ENCODE results near the gene BNC2. TPM values are rescaled to one million over a fixed set of nuclear protein-coding genes. Genes with fewer than 3 reads are reported as not detected.

BNC2 gene
- total RNA-seq, 2 experiments from 2014 or later, result not detected

DNA sequence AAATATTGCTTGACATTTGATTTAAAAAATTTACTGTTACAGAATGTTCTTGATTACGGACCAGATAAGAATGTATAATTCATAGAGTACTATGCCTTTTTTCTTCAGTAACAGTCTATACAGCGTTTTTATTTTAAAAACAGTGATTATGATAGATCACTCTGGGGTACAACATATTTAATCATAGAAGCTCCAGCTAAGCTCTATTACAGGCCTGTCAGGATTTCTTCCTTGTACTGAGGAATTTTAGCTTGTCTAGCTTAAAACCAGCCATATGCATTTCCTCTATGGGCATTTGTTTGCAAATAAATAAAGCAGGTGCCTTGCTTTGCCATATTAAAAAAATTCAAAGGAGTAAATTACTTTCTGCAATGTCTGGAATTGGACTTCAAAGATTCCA, 423.8 kb downstream of the BNC2 start:
- Histone ChIP-seq H4K20me1 (ENCODE audit: insufficient read depth, low read length) (no peaks in the 10 kb centered on the region), H3K9me2 (ENCODE audit: insufficient read depth, low read length) (no peaks in the 10 kb centered on the region), H3K27ac (ENCODE audit: low read depth, low read length, poor library complexity, severe bottlenecking) (no peak overlapping the region), H3K4me2 (ENCODE audit: low read length) (no peak overlapping the region), H3K9me3 (ENCODE audit: low read length) (no peaks in the 10 kb centered on the region), H3K79me2 (ENCODE audit: insufficient read depth, low read depth, low read length) (no peaks in the 10 kb centered on the region), H3K4me3 (ENCODE audit: low read depth, low read length, poor library complexity, severe bottlenecking) (no peak overlapping the region), H3K4me1 (ENCODE audit: insufficient read depth, low read length, poor library complexity, severe bottlenecking) (no peaks in the 10 kb centered on the region), H2AFZ (ENCODE audit: low read length) (no peak overlapping the region), H3K36me3 (ENCODE audit: insufficient read depth, low read length) (no peaks in the 10 kb centered on the region)
- ChIA-PET CTCF (ENCODE audit: unreplicated experiment) (no interaction called here), POLR2A (no interaction called here)
- BruUV-seq (replicated peaks), result no TSS peak
- TF ChIP-seq EZH2phosphoT487 (IDR thresholded peaks at IDR 0.05; ENCODE audit: borderline replicate concordance, low read depth, low read length), result no peak
- no peak for DNase-seq (ENCODE audit: low spot score)
- intact Hi-C loops (cut with micrococcal nuclease; ENCODE audit: unreplicated experiment), result no loop called here

DNA sequence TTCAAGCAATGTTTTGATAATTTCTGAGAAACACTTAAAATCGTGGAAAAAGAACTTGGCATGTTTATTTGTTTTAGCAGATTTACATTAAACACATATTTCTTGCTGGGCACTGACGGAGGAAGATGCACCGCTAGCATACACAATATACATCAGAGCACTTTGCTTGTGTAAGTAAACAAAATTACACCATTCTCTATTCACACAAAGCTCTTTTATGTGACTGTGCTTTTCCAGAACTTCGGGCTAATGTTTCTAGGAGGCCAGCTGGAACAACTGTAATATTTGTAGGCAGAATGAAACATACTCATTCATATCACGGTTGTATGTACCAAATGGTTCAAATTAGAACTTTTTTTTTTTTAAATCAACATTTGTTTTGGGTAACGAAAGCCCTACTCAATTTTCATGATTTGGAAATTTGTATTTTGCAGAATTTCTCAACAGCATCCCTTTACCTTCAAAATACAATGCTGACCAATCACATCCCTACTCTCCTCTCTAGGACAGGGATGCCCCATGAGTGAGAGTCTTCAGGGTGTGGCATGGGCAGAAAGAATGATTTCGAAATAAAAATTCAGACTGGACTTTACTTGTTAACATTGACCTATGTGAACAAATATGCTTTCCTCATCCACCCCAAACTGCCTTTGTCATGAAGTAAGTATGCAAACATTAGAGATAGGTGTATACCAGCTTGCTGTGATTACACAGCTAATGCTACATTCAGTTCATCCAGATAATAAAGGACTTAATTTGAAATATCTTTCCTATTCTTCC, 425.1 kb downstream of the BNC2 start:
- no peak overlapping the region for H3K4me2 ChIP-seq (ENCODE audit: low read length)
- TF ChIP-seq, protein P1, sequence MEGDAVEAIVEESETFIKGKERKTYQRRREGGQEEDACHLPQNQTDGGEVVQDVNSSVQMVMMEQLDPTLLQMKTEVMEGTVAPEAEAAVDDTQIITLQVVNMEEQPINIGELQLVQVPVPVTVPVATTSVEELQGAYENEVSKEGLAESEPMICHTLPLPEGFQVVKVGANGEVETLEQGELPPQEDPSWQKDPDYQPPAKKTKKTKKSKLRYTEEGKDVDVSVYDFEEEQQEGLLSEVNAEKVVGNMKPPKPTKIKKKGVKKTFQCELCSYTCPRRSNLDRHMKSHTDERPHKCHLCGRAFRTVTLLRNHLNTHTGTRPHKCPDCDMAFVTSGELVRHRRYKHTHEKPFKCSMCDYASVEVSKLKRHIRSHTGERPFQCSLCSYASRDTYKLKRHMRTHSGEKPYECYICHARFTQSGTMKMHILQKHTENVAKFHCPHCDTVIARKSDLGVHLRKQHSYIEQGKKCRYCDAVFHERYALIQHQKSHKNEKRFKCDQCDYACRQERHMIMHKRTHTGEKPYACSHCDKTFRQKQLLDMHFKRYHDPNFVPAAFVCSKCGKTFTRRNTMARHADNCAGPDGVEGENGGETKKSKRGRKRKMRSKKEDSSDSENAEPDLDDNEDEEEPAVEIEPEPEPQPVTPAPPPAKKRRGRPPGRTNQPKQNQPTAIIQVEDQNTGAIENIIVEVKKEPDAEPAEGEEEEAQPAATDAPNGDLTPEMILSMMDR (conservative IDR thresholded peaks at IDR 0.05; ENCODE audit: low read length), result no peak
- no peak for TF ChIP-seq EZH2phosphoT487 (IDR thresholded peaks at IDR 0.05; ENCODE audit: borderline replicate concordance, low read depth, low read length)
- H3K4me1 ChIP-seq (ENCODE audit: insufficient read depth, low read length, poor library complexity, severe bottlenecking), result no peaks in the 10 kb centered on the region
- no peaks in the 10 kb centered on the region for H3K9me3 ChIP-seq (ENCODE audit: low read length)
- no peak for DNase-seq (ENCODE audit: low spot score)
- H2AFZ ChIP-seq (ENCODE audit: low read length), result no peak overlapping the region
- no peak overlapping the region for H3K4me3 ChIP-seq (ENCODE audit: low read depth, low read length, poor library complexity, severe bottlenecking)
- CTCF ChIA-PET (ENCODE audit: unreplicated experiment), result no interaction called here
- intact Hi-C loops (cut with micrococcal nuclease; ENCODE audit: unreplicated experiment), result no loop called here
- H3K36me3 ChIP-seq (ENCODE audit: insufficient read depth, low read length), result no peaks in the 10 kb centered on the region
- H3K9me2 ChIP-seq (ENCODE audit: insufficient read depth, low read length), result no peaks in the 10 kb centered on the region
- POLR2A ChIA-PET, result no interaction called here
- no peaks in the 10 kb centered on the region for H4K20me1 ChIP-seq (ENCODE audit: insufficient read depth, low read length)
- H3K79me2 ChIP-seq (ENCODE audit: insufficient read depth, low read depth, low read length), result no peaks in the 10 kb centered on the region
- no TSS peak for BruUV-seq (replicated peaks)
- no peak overlapping the region for H3K27ac ChIP-seq (ENCODE audit: low read depth, low read length, poor library complexity, severe bottlenecking)

DNA sequence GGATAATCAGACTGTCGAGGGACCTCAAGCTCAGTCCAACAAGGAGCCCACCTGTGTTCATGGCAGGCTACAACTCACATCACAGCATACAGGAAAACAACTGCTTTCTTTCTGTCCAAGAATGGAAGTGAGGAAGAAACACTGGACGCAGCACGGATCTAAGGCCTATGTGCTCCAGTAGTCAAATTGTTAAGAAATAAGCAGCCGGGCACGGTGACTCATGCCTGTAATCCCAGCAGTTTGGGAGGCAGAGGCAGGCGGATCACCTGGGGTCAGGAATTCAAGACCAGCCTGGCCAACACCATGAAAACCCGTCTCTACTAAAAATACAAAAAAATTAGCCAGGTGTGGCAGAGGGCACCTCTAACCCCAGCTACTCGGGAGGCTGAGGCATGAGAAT, 427.8 kb downstream of the BNC2 start:
- intact Hi-C loops (cut with micrococcal nuclease; ENCODE audit: unreplicated experiment), result no loop called here
- POLR2A ChIA-PET, result interaction anchor here (0.7 kb wide), 1 partner anchor 1153 kb away, joined by 3 read pairs; no protein-coding TSS in a partner anchor
- Histone ChIP-seq H4K20me1 (ENCODE audit: insufficient read depth, low read length) (no peaks in the 10 kb centered on the region), H3K27ac (ENCODE audit: low read depth, low read length, poor library complexity, severe bottlenecking) (no peak overlapping the region), H3K4me1 (ENCODE audit: insufficient read depth, low read length, poor library complexity, severe bottlenecking) (no peaks in the 10 kb centered on the region), H3K9me3 (ENCODE audit: low read length) (no peaks in the 10 kb centered on the region), H3K9me2 (ENCODE audit: insufficient read depth, low read length) (no peaks in the 10 kb centered on the region), H3K4me2 (ENCODE audit: low read length) (no peak overlapping the region), H3K79me2 (ENCODE audit: insufficient read depth, low read depth, low read length) (no peaks in the 10 kb centered on the region), H3K36me3 (ENCODE audit: insufficient read depth, low read length) (no peaks in the 10 kb centered on the region), H3K4me3 (ENCODE audit: low read depth, low read length, poor library complexity, severe bottlenecking) (no peak overlapping the region), H2AFZ (ENCODE audit: low read length) (no peak overlapping the region)
- no peak for DNase-seq (ENCODE audit: low spot score)
- CTCF ChIA-PET (ENCODE audit: unreplicated experiment), result no interaction called here
- no TSS peak for BruUV-seq (replicated peaks)
- TF ChIP-seq EZH2phosphoT487 (IDR thresholded peaks at IDR 0.05; ENCODE audit: borderline replicate concordance, low read depth, low read length), result no peak
- TF ChIP-seq, protein P1 (conservative IDR thresholded peaks at IDR 0.05; ENCODE audit: low read length), result no peak

Data from OCI-LY7 (cell line).